ENCODE data around the gene NOTCH1.

NOTCH1 gene

GRCh38 chr9:136499071-136499934, 46.5 kb downstream of the NOTCH1 start:
- no peak overlapping the region for H3K4me3 ChIP-seq (ENCODE audit: control insufficient read depth, low read depth, low read length)
- DNase-seq (ENCODE audit: low read depth): no peak
- no peak for TF ChIP-seq CTCF (IDR thresholded peaks at IDR 0.05; ENCODE audit: control insufficient read depth, insufficient read depth, low read depth, low read length, missing control alignments)

- H3K4me3 ChIP-seq (ENCODE audit: control insufficient read depth, low read depth, low read length): no peak overlapping the region
- no peak for DNase-seq (ENCODE audit: low read depth)
- no peak for TF ChIP-seq CTCF (IDR thresholded peaks at IDR 0.05; ENCODE audit: control insufficient read depth, insufficient read depth, low read depth, low read length, missing control alignments)
Observed at GRCh38 chr9:136497916-136498695, 47.7 kb downstream of the NOTCH1 start.

GRCh38 chr9:136496801-136497620, 48.8 kb downstream of the NOTCH1 start:
- no peak overlapping the region for H3K4me3 ChIP-seq (ENCODE audit: control insufficient read depth, low read depth, low read length)
- DNase-seq (ENCODE audit: low read depth): no peak
- no peak for TF ChIP-seq CTCF (IDR thresholded peaks at IDR 0.05; ENCODE audit: control insufficient read depth, insufficient read depth, low read depth, low read length, missing control alignments)

- no peak overlapping the region for H3K4me3 ChIP-seq (ENCODE audit: control insufficient read depth, low read depth, low read length)
- TF ChIP-seq CTCF (IDR thresholded peaks at IDR 0.05; ENCODE audit: control insufficient read depth, insufficient read depth, low read depth, low read length, missing control alignments): no peak
- no peak for DNase-seq (ENCODE audit: low read depth)
Observed at GRCh38 chr9:136496181-136496580, 49.7 kb downstream of the NOTCH1 start.

GRCh38 chr9:136495238-136495800, 50.5 kb downstream of the NOTCH1 start:
- no peak overlapping the region for H3K4me3 ChIP-seq (ENCODE audit: control insufficient read depth, low read depth, low read length)
- no peak for DNase-seq (ENCODE audit: low read depth)
- TF ChIP-seq CTCF (IDR thresholded peaks at IDR 0.05; ENCODE audit: control insufficient read depth, insufficient read depth, low read depth, low read length, missing control alignments): no peak

Measured in AG09309 (cell line).